Endothelial cell of hepatic sinusoid (primary cell): ENCODE measurements around the gene GPSM1.

Source experiments
- in situ Hi-C: cut with HindIII; loops from 2 replicates; pipeline ENCODE4 v1.10.0; 2017; ENCODE audit warnings: low sequenced_read_pairs

GPSM1 gene

DNA sequence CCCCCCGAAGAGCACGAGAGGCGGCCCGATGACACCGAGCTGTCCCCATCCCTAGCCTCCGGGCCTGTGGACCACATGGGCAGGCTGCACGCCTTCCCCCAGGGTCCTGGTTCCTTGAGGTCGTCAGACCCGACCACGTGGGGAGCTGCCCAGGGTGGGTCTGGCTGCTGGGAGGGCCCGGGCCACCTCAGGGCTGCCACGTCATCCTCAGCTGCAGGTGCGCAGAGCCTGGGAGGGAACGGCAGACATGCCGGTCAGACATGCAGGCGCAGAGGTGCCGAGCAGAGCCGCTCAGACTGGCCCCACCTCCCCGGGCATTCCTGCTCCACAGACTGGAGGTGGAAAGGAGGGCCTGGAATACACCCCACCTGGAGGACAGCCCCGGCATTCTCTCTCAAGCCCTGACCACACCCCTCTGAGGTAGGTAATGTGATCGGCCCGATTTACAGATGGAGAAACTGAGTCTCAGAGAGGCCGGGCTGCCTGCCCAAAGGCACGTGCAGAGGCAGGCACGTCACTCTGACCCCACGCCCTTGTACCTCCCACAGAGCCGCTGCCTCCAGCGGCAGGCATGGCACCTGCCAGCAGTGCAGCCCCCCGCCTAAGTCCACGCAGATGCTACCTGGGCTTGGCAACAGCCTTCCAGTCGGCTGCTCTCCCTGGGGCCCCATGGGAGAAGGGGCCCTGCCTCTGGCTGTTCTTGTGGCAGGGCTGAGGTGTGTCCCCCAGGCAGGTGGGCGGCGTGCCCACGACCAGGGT, 24.1 kb upstream of the GPSM1 start:
- in situ Hi-C loops = no loop called here

DNA sequence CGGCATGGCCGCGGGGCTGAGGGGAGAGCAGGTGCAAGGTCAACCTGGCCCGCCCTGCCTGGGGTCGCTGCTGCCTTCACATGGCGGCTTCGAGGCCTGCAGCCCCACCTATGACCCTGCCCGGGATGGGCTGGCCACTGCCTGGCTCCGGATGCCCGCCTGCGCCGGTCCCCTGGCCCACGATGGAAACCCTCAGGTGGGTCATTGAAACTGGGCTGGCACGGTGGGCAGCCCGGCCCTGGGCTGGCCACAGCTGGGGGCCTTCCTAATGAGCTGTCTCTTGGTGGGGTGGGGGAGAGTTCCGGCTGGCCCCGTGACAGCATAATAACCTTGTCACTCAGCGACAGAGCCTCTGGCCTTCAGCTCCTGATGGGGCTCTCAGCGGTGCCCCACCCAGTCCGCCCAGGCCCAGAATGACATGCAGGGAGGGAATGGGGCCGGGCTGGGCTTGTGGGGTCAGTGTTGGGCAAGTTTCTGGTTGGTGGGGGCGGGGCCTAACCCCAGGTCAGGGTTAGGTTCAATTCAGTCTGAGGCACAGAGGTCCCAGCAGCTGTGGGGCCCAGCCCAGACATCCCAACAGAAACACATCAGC, 23.4 kb upstream of the GPSM1 start, which contains the start of gene CCDC187:
CCDC187 (minus strand) TSS at position 270 of the 592 bp plus-strand sequence; CDS start at position 6, 264 bp downstream.
- in situ Hi-C loops = no loop called here

DNA sequence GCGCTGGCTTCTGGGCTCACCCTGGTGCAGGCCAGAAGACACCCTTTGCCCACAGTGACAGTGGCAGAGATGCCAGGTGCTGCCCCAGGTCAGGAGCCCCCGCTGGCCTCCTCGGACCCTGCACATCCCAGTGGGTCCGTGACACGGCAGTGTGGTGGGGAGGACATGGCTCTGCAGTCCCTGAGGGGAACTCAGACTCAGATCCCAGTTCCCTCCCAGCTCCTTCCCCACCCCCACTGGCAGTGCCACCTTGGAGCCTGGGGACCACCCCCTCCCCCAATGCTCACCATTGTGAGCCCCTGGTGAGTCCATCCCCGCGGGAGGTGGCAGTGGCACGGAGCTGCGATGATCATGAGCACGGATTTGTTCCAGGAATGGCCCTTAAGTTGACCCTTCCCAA, 22.9 kb upstream of the GPSM1 start:
- in situ Hi-C loops = no loop called here

- in situ Hi-C loops = no loop called here
These were observed 22.4 kb upstream of the GPSM1 start for GRCh38 chr9:136304981-136305380.

GRCh38 chr9:136305804-136306203, 21.5 kb upstream of the GPSM1 start:
- in situ Hi-C loops = no loop called here

- in situ Hi-C loops = no loop called here
These were observed 20.8 kb upstream of the GPSM1 start for GRCh38 chr9:136306211-136307208.

- in situ Hi-C loops = no loop called here
These were observed 20.1 kb upstream of the GPSM1 start for GRCh38 chr9:136307215-136307750.

- in situ Hi-C loops = no loop called here
These were observed 19.2 kb upstream of the GPSM1 start for GRCh38 chr9:136308006-136308701.

GRCh38 chr9:136308702-136309053, 18.7 kb upstream of the GPSM1 start:
- in situ Hi-C loops = no loop called here

DNA sequence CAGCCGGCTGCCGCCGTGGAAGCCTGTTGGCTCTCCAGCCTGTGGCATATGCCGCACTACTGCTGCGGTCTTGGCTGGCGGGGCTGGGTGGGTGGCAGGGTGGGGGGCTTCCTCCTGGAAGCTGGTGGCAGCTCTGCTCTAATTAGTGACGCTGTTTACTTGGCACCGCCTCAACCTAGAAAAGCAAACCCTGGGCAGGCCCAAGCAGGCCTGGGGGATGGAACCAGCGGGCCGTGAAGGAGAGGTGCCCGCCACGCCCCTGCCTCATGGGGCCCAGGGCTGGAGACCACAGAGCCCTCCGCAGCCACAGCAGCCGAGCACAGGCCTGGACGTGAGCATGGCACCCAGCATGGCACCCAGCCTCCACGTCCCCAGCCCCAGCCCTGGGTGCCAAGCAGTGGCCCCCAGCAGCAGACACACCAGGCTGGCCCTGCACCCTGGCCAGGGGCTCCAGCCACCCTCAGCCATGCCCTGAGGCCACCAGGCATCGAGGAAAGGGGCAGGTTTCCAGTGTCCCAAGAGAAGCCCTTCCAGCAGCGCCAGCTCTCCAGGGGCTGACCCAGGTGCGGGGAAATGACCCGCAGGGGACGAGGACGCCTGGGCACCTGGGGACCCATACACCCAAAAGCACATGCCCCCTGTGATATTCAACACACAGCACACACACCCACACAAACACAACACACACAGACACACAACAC, 18.1 kb upstream of the GPSM1 start:
- in situ Hi-C loops = no loop called here

GRCh38 chr9:136309806-136310220, 17.5 kb upstream of the GPSM1 start:
- in situ Hi-C loops = no loop called here

DNA sequence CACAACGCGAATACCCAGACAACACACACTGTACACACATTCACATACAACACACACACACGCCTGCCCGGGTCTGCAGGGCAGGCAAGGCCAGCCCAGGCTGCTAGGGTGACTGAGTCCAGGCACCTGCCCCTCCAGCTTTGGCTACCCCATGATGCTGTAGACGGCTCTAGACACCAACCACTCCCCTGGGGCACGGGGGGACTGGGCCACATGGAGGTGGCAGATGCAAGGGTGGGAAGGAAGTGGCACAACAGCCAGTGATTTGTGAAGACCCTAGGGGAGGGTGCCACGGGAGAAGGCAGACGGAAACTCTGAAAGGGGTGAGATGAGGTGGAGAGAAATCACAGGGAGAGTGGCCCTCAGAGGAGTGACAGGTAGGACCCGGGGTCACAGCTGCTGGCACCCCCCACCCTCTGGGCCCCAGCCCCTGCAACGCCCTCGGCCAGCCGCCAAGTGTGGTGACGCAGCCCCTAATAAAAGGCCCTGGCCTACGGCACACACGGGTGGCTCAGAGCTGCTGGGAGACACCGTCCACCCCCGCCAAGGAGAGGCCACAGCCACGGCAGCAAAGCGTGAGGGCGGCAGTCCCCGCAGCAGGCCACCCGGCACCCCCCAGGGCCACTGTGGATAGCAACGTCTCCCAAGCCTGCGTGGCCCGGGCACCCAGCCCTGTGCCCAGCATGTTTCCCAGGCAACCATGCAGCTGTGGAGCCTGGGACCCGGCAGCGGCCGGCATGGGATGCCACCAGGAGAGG, 16.9 kb upstream of the GPSM1 start:
- in situ Hi-C loops = no loop called here

GRCh38 chr9:136311051-136312008, 16.0 kb upstream of the GPSM1 start:
- in situ Hi-C loops = no loop called here

DNA sequence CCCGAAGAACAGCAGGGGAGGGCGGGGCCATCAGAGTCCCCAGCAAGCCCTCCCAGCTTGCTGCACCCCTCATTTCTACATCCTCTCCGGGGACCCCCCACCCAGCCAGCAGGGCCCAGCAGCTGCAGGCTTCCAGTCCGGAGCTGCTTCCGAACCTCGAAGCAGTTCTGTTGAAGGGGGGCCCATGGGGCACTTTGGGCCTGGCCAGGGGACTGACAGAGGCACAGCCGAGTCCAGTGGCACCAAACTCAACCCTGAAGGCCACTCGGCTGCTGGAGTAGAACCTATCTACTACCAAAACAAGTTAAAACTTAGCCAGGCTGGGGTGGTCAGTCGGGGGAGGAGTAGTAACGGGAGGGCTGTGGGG, 15.3 kb upstream of the GPSM1 start:
- in situ Hi-C loops = no loop called here

- in situ Hi-C loops = no loop called here
These were observed 14.9 kb upstream of the GPSM1 start for GRCh38 chr9:136312436-136312835.

GRCh38 chr9:136313111-136314055, 14.0 kb upstream of the GPSM1 start:
- in situ Hi-C loops = no loop called here

DNA sequence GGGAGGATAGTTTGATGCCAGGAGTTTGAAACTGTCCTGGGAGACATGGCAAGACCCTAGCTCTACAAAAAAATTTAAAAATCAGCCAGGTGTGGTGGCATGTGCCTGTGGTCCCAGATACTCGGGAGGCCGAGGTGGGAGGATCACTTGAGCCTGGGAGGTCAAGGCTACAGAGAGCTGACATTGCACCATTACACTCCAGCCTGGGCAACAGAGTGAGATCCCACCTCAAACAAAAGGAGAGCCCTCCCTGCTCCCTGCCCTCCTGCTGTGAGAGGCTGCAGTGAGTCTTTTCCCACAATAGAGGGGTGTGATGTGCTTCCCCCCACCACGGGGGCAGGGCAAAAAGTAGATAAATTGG, 13.3 kb upstream of the GPSM1 start:
- in situ Hi-C loops = no loop called here
